Naive thymus-derived CD4-positive, alpha-beta T cell (primary cell): Measurements from ENCODE around the gene C9orf152. TPM values are rescaled to one million over a fixed set of nuclear protein-coding genes. Genes with fewer than 3 reads are reported as not detected.

ENCODE experiments used
- ATAC-seq: fragments of 150-1000 bp; cut with Tn5 transposase; 2 replicates; pipeline ENCODE4 v1.10.0; 2021; ENCODE audit warnings: mild to moderate bottlenecking, moderate library complexity
- CTCF ChIA-PET: fragments of 350-600 bp; sonication (Branson Sonifier 250); formaldehyde crosslinking; loops from one replicate; lab custom pipeline; 2021; ENCODE audit warnings: antibody characterized with exemption; lab: Charles Lee
- POLR2A ChIA-PET: fragments of 350-600 bp; sonication (Branson Sonifier 250); formaldehyde crosslinking; loops from one replicate; lab custom pipeline; 2021; ENCODE audit warnings: antibody characterized with exemption, inconsistent platforms; lab: Charles Lee
- DNase-seq, 9 donors: peaks; one replicate each; pipeline versions ENCODE4 v3.0.0 to v3.0.0-alpha.2; 2020 to 2022; ENCODE audit warnings: mixed read lengths in 1 of 9
- H3K27ac ChIP-seq: one replicate; pipeline ENCODE4 v1.7.0; 2013; ENCODE audit warnings: mild to moderate bottlenecking, low read depth, low read length, moderate library complexity
- H3K27me3 ChIP-seq, 2 donors: one replicate each; pipeline ENCODE4 v1.7.0; 2013; ENCODE audit warnings: low read length in 2 of 2, mild to moderate bottlenecking in 2 of 2, moderate library complexity in 2 of 2; ENCODE audit not compliant: control insufficient read depth in 2 of 2, insufficient read depth in 2 of 2
- H3K36me3 ChIP-seq, 3 experiments: 1 replicate in 2 of 3; 2 replicates in 1 of 3; pipeline ENCODE4 v1.7.0; 2013; ENCODE audit warnings: low read length in 3 of 3, mild to moderate bottlenecking in 3 of 3, moderate library complexity in 1 of 3; ENCODE audit not compliant: insufficient read depth in 3 of 3, control insufficient read depth in 2 of 3
- H3K4me1 ChIP-seq, 2 donors: one replicate each; pipeline ENCODE4 v1.7.0; 2013; ENCODE audit warnings: low read length in 2 of 2, mild to moderate bottlenecking in 2 of 2, moderate library complexity in 1 of 2; ENCODE audit not compliant: control insufficient read depth in 2 of 2, insufficient read depth in 2 of 2
- H3K4me3 ChIP-seq: 2 replicates; pipeline ENCODE4 v1.7.0; 2013; ENCODE audit warnings: mild to moderate bottlenecking, low read length
- H3K9me3 ChIP-seq, 3 experiments: 1 replicate in 2 of 3; 2 replicates in 1 of 3; pipeline ENCODE4 v1.7.0; 2013; ENCODE audit warnings: low read length in 3 of 3; ENCODE audit not compliant: control insufficient read depth in 2 of 3
- H3K27ac Mint-ChIP-seq, 9 donors: one replicate each; pipeline ENCODE4 v1.8.0; 2020 to 2022; ENCODE audit warnings: mixed read lengths in 9 of 9, mild to moderate bottlenecking in 8 of 9, moderate library complexity in 5 of 9, inconsistent platforms in 2 of 9
- H3K27me3 Mint-ChIP-seq, 5 donors: one replicate each; pipeline ENCODE4 v1.8.0; 2021 to 2022; ENCODE audit warnings: mixed read lengths in 5 of 5, mild to moderate bottlenecking in 1 of 5
- H3K36me3 Mint-ChIP-seq, 5 donors: one replicate each; pipeline ENCODE4 v1.8.0; 2020 to 2022; ENCODE audit warnings: mixed read lengths in 5 of 5, mild to moderate bottlenecking in 3 of 5, inconsistent platforms in 1 of 5
- H3K4me1 Mint-ChIP-seq, 7 donors: one replicate each; pipeline ENCODE4 v1.8.0; 2020 to 2022; ENCODE audit warnings: mixed read lengths in 7 of 7, mild to moderate bottlenecking in 3 of 7, inconsistent platforms in 1 of 7
- H3K4me3 Mint-ChIP-seq, 10 donors: one replicate each; pipeline ENCODE4 v1.8.0; 2020 to 2022; ENCODE audit warnings: mild to moderate bottlenecking in 10 of 10, mixed read lengths in 10 of 10, moderate library complexity in 6 of 10, inconsistent platforms in 2 of 10
- H3K9me3 Mint-ChIP-seq, 11 donors: one replicate each; pipeline ENCODE4 v1.8.0; 2020 to 2022; ENCODE audit warnings: mixed read lengths in 11 of 11, mild to moderate bottlenecking in 4 of 11, inconsistent platforms in 1 of 11, moderate library complexity in 1 of 11
- intact Hi-C, 2 donors: fragments of 100-400 bp; cut with micrococcal nuclease; formaldehyde crosslinking; loops; one replicate each; pipeline ENCODE4 v1.15.1; 2023
- polyA plus RNA-seq, 2 donors: library from polyadenylated mRNA; unstranded; fragments of 300-500 nt; fragmentation: Illumina TruSeq; gene quantifications; one replicate each; pipeline ENCODE4 v1.2.3, GENCODE V29; 2021
- total RNA-seq, 6 experiments: library from RNA in 5 of 6; stranded (reverse) in 5 of 6; gene quantifications; 1 replicate in 5 of 6; 2 replicates in 1 of 6; pipeline ENCODE4 v1.2.3 and lab custom pipeline; 2021 to 2026

Gene C9orf152, protein sequence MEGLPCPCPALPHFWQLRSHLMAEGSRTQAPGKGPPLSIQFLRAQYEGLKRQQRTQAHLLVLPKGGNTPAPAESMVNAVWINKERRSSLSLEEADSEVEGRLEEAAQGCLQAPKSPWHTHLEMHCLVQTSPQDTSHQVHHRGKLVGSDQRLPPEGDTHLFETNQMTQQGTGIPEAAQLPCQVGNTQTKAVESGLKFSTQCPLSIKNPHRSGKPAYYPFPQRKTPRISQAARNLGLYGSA
- total RNA-seq (not detected), polyA plus RNA-seq (not detected), total RNA-seq (lab: John Stamatoyannopoulos, UW) (not detected)

- Mint-ChIP-seq H3K27ac (no peak within 1 kb of the TSS), H3K9me3 (peaks cover 0 to 7% (median 2%) of the 10 kb centered on the region in 11 donors), H3K36me3 (no peaks in the 10 kb centered on the region), H3K4me1 (no peaks in the 10 kb centered on the region), H3K27me3 (peaks cover 5 to 32% (median 8%) of the 10 kb centered on the region in 5 donors), H3K4me3 (no peak within 1 kb of the TSS)
- Histone ChIP-seq H3K4me3 (no peak within 1 kb of the TSS), H3K27me3 (no peaks in the 10 kb centered on the region), H3K4me1 (no peaks in the 10 kb centered on the region), H3K36me3 (no peaks in the 10 kb centered on the region), H3K27ac (no peak within 1 kb of the TSS), H3K9me3 (no peaks in the 10 kb centered on the region)
- ChIA-PET POLR2A (no interaction called here), CTCF (no interaction called here)
- no peak for ATAC-seq
- intact Hi-C loops, result no loop called here
- no peak for DNase-seq
These were observed at the start of gene C9orf152 for GRCh38 chr9:110208031-110208430. Gene C9orf152, minus strand, starts transcription at chr9:110208159. Its CDS starts 580 bp downstream, at chr9:110207579.

DNA sequence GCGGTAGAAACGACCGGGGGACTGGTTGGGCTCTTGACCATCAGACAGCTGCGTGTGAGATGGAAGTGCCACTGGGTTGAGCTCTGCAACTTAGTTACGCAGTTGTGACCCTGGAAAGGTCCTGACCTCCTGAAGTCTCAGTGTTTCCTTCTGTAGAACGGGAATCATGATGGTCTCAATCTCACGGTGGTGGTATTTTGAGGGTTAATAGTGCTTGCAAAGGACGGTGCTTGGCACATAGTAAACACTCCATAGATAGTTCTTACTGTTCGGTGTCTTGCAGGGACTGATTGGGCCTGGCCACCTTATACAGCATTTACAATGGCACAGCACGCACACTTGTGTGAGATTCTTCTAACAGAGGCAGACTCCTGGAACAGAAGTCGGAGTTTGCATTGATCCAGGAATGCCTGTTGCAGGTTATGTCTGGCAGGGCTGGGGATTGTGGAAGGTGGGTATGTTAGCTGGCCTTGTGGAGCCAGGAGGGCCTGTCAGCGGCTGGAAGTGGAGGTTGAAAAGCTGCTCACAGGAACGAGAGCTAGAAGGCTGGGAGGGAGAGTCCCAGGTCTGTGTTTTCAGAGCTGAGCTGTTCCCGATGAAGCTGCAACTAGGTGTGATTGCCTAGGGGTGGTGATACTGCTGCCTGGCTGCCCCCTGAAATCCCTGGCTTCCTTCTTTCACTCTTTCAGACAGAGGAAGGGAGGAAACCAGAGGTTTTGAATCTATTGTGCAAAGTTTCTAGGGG is 49.3 kb upstream of the C9orf152 start:
- DNase-seq, result peak in 6 of 9 donors; percentile 2 to 34 (median 8)
- intact Hi-C loops, result loop anchor here (2.0 to 10.0 kb wide), 10 partner anchors 100 to 1325 kb away; partner anchors contain the start of genes ABITRAM (in 2 of the 2), CTNNAL1 (in 2 of the 2), ELP1 (in 2 of the 2) and ECPAS (in 1 of the 2)
- Mint-ChIP-seq H3K27me3 (peaks cover 0 to 11% (median 0%) of the 10 kb centered on the region in 5 donors), H3K4me1 (peaks cover 16 to 47% (median 32%) of the 10 kb centered on the region in 7 donors), H3K36me3 (peaks cover 0 to 8% (median 0%) of the 10 kb centered on the region in 5 donors), H3K27ac (peak overlapping the region; percentile 81 to 97 (median 87)), H3K4me3 (peak overlapping the region; percentile 83 to 99 (median 95)), H3K9me3 (peaks cover 0 to 1% (median 0%) of the 10 kb centered on the region in 11 donors)
- Histone ChIP-seq H3K4me3 (peak overlapping the region; percentile 85), H3K9me3 (no peaks in the 10 kb centered on the region), H3K27me3 (no peaks in the 10 kb centered on the region), H3K36me3 (no peaks in the 10 kb centered on the region), H3K27ac (peak overlapping the region; percentile 50), H3K4me1 (peaks cover 4 to 11% of the 10 kb centered on the region in 2 donors)
- no peak for ATAC-seq
- CTCF ChIA-PET, result no interaction called here
- POLR2A ChIA-PET, result interaction anchor here (0.6 to 1.0 kb wide), 3 partner anchors 9 to 1374 kb away, joined by 3 read pairs; partner anchors contain the start of gene DNAJC25

GRCh38 chr9:110256380-110257096 is 48.6 kb upstream of the C9orf152 start, which contains the start of gene TXN:
Gene TXN, minus strand, starts transcription at chr9:110256507. Its CDS starts 72 bp downstream, at chr9:110256435.
- CTCF ChIA-PET, result interaction anchor here (0.6 kb wide), 1 partner anchor 46 kb away, joined by 4 read pairs; no protein-coding TSS in a partner anchor
- ATAC-seq (peak; percentile 88), DNase-seq (peak; percentile 56 to 91 (median 74))
- H3K9me3 Mint-ChIP-seq, result peaks cover 0 to 1% (median 0%) of the 10 kb centered on the region in 11 donors
- POLR2A ChIA-PET, result interaction anchor here (0.6 to 1.0 kb wide), 2 partner anchors 9 to 1374 kb away, joined by 3 read pairs; partner anchors contain the start of gene DNAJC25
- no peaks in the 10 kb centered on the region for H3K27me3 ChIP-seq
- H3K4me1 Mint-ChIP-seq, result peaks cover 16 to 52% (median 32%) of the 10 kb centered on the region in 7 donors
- H3K36me3 ChIP-seq, result no peaks in the 10 kb centered on the region
- peak within 1 kb of the TSS; percentile 83 to 99 (median 96) for H3K4me3 Mint-ChIP-seq
- H3K9me3 ChIP-seq, result no peaks in the 10 kb centered on the region
- H3K27ac ChIP-seq, result peak within 1 kb of the TSS; percentile 65
- intact Hi-C loops, result loop anchor here (1.0 to 10.0 kb wide), 11 partner anchors 100 to 1324 kb away; partner anchors contain the start of genes ABITRAM (in 2 of the 2), CTNNAL1 (in 2 of the 2), ELP1 (in 2 of the 2) and ECPAS (in 1 of the 2)
- peaks cover 0 to 5% (median 0%) of the 10 kb centered on the region in 5 donors for H3K27me3 Mint-ChIP-seq
- H3K4me3 ChIP-seq, result peak within 1 kb of the TSS; percentile 85
- peaks cover 0 to 11% (median 0%) of the 10 kb centered on the region in 5 donors for H3K36me3 Mint-ChIP-seq
- H3K4me1 ChIP-seq, result peaks cover 4 to 11% of the 10 kb centered on the region in 2 donors
- peak within 1 kb of the TSS; percentile 87 to 97 (median 89) for H3K27ac Mint-ChIP-seq

DNA sequence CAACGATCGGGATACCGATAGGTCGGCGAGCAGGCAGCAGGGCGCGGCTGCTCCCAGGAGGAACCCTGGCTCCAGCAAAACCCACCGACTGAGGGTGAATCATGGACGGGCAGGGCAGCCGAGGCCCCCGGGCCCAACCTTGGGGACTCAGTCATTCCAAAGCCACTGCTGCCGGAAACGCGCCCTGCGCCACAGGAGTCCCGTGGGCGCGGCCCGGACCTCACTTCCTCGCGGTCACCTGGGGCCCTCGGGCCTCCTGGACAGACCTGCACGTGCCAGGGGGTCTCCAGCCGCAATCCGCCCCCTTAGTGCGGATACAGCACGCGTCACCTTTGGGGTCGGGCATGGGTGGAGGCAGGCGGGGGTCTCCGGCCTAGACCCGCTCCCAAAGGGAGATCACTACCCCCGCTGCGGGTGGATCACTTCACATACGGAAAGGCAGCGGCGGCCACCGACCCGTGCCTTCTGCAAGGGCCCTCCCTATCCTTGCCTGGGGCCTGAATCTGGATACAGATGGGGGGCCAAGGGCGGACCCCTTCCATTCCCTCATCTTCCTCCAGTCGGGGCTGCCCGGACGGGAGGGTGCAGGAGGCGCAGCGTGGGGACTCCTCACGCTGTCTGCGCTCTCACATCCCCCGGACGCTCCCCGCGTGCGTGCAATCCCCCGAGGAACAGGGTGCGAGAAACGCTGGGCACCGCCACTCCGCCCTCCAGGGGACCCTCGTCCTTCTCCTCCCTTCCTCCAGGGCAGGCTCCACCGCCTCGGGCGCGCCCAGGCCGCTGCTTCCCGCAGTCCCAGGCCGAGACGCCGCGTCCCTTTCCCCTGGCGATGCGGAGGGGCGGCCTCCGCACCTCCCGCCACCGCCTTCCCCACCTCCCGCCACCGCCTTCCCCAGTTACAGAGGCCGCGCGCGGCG is 47.8 kb upstream of the C9orf152 start:
- H3K27me3 ChIP-seq, result no peaks in the 10 kb centered on the region
- Mint-ChIP-seq H3K27me3 (peaks cover 0 to under 1% (median 0%) of the 10 kb centered on the region in 5 donors), H3K36me3 (peaks cover 0 to 11% (median 0%) of the 10 kb centered on the region in 5 donors), H3K4me3 (peak overlapping the region; percentile 83 to 99 (median 96)), H3K9me3 (peaks cover 0 to 1% (median 0%) of the 10 kb centered on the region in 11 donors), H3K4me1 (peaks cover 16 to 55% (median 32%) of the 10 kb centered on the region in 7 donors), H3K27ac (peak overlapping the region; percentile 87 to 95 (median 89))
- POLR2A ChIA-PET, result no interaction called here
- peaks cover 4 to 11% of the 10 kb centered on the region in 2 donors for H3K4me1 ChIP-seq
- DNase-seq (peak in 6 of 9 donors; percentile 5 to 69 (median 16)), ATAC-seq (peak; percentile 6)
- intact Hi-C loops, result loop anchor here (1.0 to 10.0 kb wide), 12 partner anchors 82 to 1323 kb away; partner anchors contain the start of genes ABITRAM (in 2 of the 2), CTNNAL1 (in 2 of the 2), ELP1 (in 2 of the 2) and ECPAS (in 1 of the 2)
- peak overlapping the region; percentile 65 for H3K27ac ChIP-seq
- CTCF ChIA-PET, result interaction anchor here (0.6 kb wide), 1 partner anchor 46 kb away, joined by 4 read pairs; no protein-coding TSS in a partner anchor
- H3K4me3 ChIP-seq, result peak overlapping the region; percentile 85
- no peaks in the 10 kb centered on the region for H3K36me3 ChIP-seq
- H3K9me3 ChIP-seq, result no peaks in the 10 kb centered on the region

GRCh38 chr9:110255034-110255462 is 47.1 kb upstream of the C9orf152 start:
- Mint-ChIP-seq H3K4me1 (peaks cover 16 to 61% (median 32%) of the 10 kb centered on the region in 7 donors), H3K27me3 (no peaks in the 10 kb centered on the region), H3K9me3 (peaks cover 0 to 1% (median 0%) of the 10 kb centered on the region in 11 donors), H3K27ac (peak overlapping the region; percentile 67 to 95 (median 83)), H3K4me3 (peak overlapping the region; percentile 83 to 99 (median 96)), H3K36me3 (peaks cover 0 to 15% (median 0%) of the 10 kb centered on the region in 5 donors)
- intact Hi-C loops, result loop anchor here (1.0 to 10.0 kb wide), 8 partner anchors 82 to 1323 kb away; partner anchors contain the start of genes ABITRAM (in 2 of the 2), ELP1 (in 2 of the 2), CTNNAL1 (in 1 of the 2) and ECPAS (in 1 of the 2)
- DNase-seq (peak in 5 of 9 donors; percentile 4 to 19 (median 7)), ATAC-seq (no peak)
- ChIA-PET POLR2A (no interaction called here), CTCF (no interaction called here)
- peaks cover 4 to 11% of the 10 kb centered on the region in 2 donors for H3K4me1 ChIP-seq
- peak overlapping the region; percentile 85 for H3K4me3 ChIP-seq
- peak overlapping the region; percentile 65 for H3K27ac ChIP-seq
- H3K27me3 ChIP-seq, result no peaks in the 10 kb centered on the region
- H3K36me3 ChIP-seq, result peaks cover 0 to 5% (median 0%) of the 10 kb centered on the region in 3 experiments
- H3K9me3 ChIP-seq, result no peaks in the 10 kb centered on the region
